Anterior cingulate cortex (tissue), 58 donors: Measurements from ENCODE around the gene ANKRD11.

ENCODE experiments used
- DNase-seq, 58 donors: peaks; one replicate each; lab custom pipeline; 2025; lab: John Stamatoyannopoulos, UW

Gene ANKRD11

GRCh38 chr16:89232107-89232506, 258.3 kb downstream of the ANKRD11 start:
- no peak for DNase-seq

- DNase-seq, result peak in 4 of 58 donors; percentile 6 to 24 (median 11)
These were observed 260.1 kb downstream of the ANKRD11 start for GRCh38 chr16:89230255-89230654.

- no peak for DNase-seq
These were observed 265.7 kb downstream of the ANKRD11 start for GRCh38 chr16:89224665-89225064.

- DNase-seq, result no peak
These were observed 267.4 kb downstream of the ANKRD11 start for GRCh38 chr16:89222931-89223330.

GRCh38 chr16:89221604-89222003, 268.8 kb downstream of the ANKRD11 start:
- no peak for DNase-seq

GRCh38 chr16:89219365-89219764, 271.0 kb downstream of the ANKRD11 start:
- no peak for DNase-seq
